Stimulated activated CD4-positive, alpha-beta T cell treated with anti-CD3 and anti-CD28 coated beads, Interleukin-1b, Interleukin-23, amount 100 ng/mL, for 4 hours (primary cell): ENCODE data around the gene SPZ1.
"Not testable (repeated sequence)": the region's sequence is repeated elsewhere in the genome, so short reads cannot be mapped to it uniquely, and the experiment has no call there.

Source experiments
- DNase-seq, 2 donors: peaks; one replicate each; pipeline ENCODE4 v3.0.0-alpha.2; 2020; ENCODE audit warnings: low read depth in 2 of 2

SPZ1 gene

GRCh38 chr5:80319702-80320101 is at the start of gene SPZ1:
SPZ1 (plus strand) TSS chr5:80320002; CDS start chr5:80320216, 214 bp downstream.
- no peak for DNase-seq

- not testable (repeated sequence) for DNase-seq
These were observed 49.3 kb upstream of the SPZ1 start for GRCh38 chr5:80270543-80270942.

- no peak for DNase-seq
These were observed 44.5 kb upstream of the SPZ1 start for GRCh38 chr5:80275347-80275746.

GRCh38 chr5:80276186-80276585 is 43.6 kb upstream of the SPZ1 start:
- DNase-seq, result no peak

- DNase-seq, result no peak
These were observed 42.6 kb upstream of the SPZ1 start for GRCh38 chr5:80277191-80277590.

- DNase-seq, result no peak
These were observed 37.7 kb upstream of the SPZ1 start for GRCh38 chr5:80282054-80282453.

- DNase-seq, result no peak
These were observed 36.4 kb upstream of the SPZ1 start for GRCh38 chr5:80283360-80283759.

- DNase-seq, result peak in 1 of 2 donors; percentile 15
These were observed 35.1 kb upstream of the SPZ1 start for GRCh38 chr5:80284720-80285119.

- DNase-seq, result no peak
These were observed 31.6 kb upstream of the SPZ1 start for GRCh38 chr5:80288177-80288576.

GRCh38 chr5:80289320-80289719 is 30.5 kb upstream of the SPZ1 start:
- DNase-seq, result no peak

- DNase-seq, result no peak
These were observed 28.0 kb upstream of the SPZ1 start for GRCh38 chr5:80291761-80292160.

- no peak for DNase-seq
These were observed 23.7 kb upstream of the SPZ1 start for GRCh38 chr5:80296121-80296520.

GRCh38 chr5:80299601-80300000 is 20.2 kb upstream of the SPZ1 start:
- DNase-seq, result no peak

GRCh38 chr5:80300125-80300524 is 19.7 kb upstream of the SPZ1 start:
- no peak for DNase-seq

GRCh38 chr5:80300796-80301195 is 19.0 kb upstream of the SPZ1 start:
- not testable (repeated sequence) for DNase-seq

GRCh38 chr5:80301342-80301741 is 18.5 kb upstream of the SPZ1 start:
- DNase-seq, result not testable (repeated sequence)

GRCh38 chr5:80302636-80303035 is 17.2 kb upstream of the SPZ1 start:
- DNase-seq, result no peak

- DNase-seq, result no peak
These were observed 11.3 kb upstream of the SPZ1 start for GRCh38 chr5:80308526-80308925.

GRCh38 chr5:80309871-80310665 is 9.7 kb upstream of the SPZ1 start:
- DNase-seq, result no peak

- DNase-seq, result no peak
These were observed 4.6 kb upstream of the SPZ1 start for GRCh38 chr5:80315244-80315643.

- no peak for DNase-seq
These were observed 1.6 kb upstream of the SPZ1 start for GRCh38 chr5:80318212-80318611.

- no peak for DNase-seq
These were observed 5.1 kb downstream of the SPZ1 start for GRCh38 chr5:80324912-80325311.

GRCh38 chr5:80326468-80326867 is 6.7 kb downstream of the SPZ1 start:
- DNase-seq, result no peak

GRCh38 chr5:80337379-80337778 is 17.6 kb downstream of the SPZ1 start:
- DNase-seq, result no peak
